SK-N-SH treated with all-trans-retinoic acid at 6 μM for 48 hours (cell line): ENCODE results near the gene IGF2R.

ENCODE experiments used
- CSDC2 ChIP-seq: fragments of 250-450 bp; sonication (Bioruptor Pico); IDR thresholded peaks from 2 replicates; pipeline ENCODE4 v1.5.0; 2020; ENCODE audit warnings: mild to moderate bottlenecking, moderate library complexity
- PATZ1 ChIP-seq: fragments of 250-450 bp; sonication (Bioruptor Pico); IDR thresholded peaks from 2 replicates; pipeline ENCODE4 v1.8.0; 2020; ENCODE audit warnings: mild to moderate bottlenecking, moderate library complexity, borderline replicate concordance
- POU6F1 ChIP-seq: fragments of 250-450 bp; sonication (Bioruptor Pico); IDR thresholded peaks from 2 replicates; pipeline ENCODE4 v1.8.0; 2021; ENCODE audit warnings: low read depth, mild to moderate bottlenecking, moderate library complexity, borderline replicate concordance
- RARB ChIP-seq: fragments of 250-450 bp; sonication (Bioruptor Pico); IDR thresholded peaks from 2 replicates; pipeline ENCODE4 v1.8.0; 2021; ENCODE audit warnings: mild to moderate bottlenecking, moderate library complexity
- TOX ChIP-seq: fragments of 250-450 bp; sonication (Bioruptor Pico); IDR thresholded peaks from 2 replicates; pipeline ENCODE4 v1.8.0; 2021; ENCODE audit warnings: mild to moderate bottlenecking, moderate library complexity, borderline replicate concordance
- ZFP30 ChIP-seq: fragments of 450-650 bp; formaldehyde crosslinking; IDR thresholded peaks from 2 replicates; pipeline ENCODE4 v1.5.0; 2022; ENCODE audit warnings: mild to moderate bottlenecking, moderate library complexity

- no peak for TF ChIP-seq CSDC2 (CRISPR knock-in tag)
- no peak for TF ChIP-seq ZFP30
- no peak for TF ChIP-seq POU6F1 (CRISPR knock-in tag)
- TF ChIP-seq TOX (CRISPR knock-in tag), result no peak
- no peak for TF ChIP-seq PATZ1
- TF ChIP-seq RARB, result no peak
Measured at GRCh38 chr6:160069050-160069454, 100.2 kb downstream of the IGF2R start.
